ENCODE measurements around the gene OXCT2.
"Not testable (repeated sequence)": the region's sequence is repeated elsewhere in the genome, so short reads cannot be mapped to it uniquely, and the experiment has no call there.

GRCh38 chr1:39782685-39783084, 11.5 kb upstream of the OXCT2 start:
- not testable (repeated sequence) for TF ChIP-seq CTCF (IDR thresholded peaks at IDR 0.05; ENCODE audit: low read depth, low read length); EZH2phosphoT487 (IDR thresholded peaks at IDR 0.05; ENCODE audit: low read depth)

All from OCI-LY3 (cell line).